Measurements from ENCODE around the gene MEIS2.

GRCh38 chr15:37057256-37057655 lies 43.1 kb downstream of the MEIS2 start:
- TF ChIP-seq POLR2A (IDR thresholded peaks at IDR 0.05; ENCODE audit: low read length): no peak
- no peak for TF ChIP-seq RNF2 (IDR thresholded peaks at IDR 0.05; ENCODE audit: borderline replicate concordance, low read depth)
- TF ChIP-seq CTCF (IDR thresholded peaks at IDR 0.05): no peak
